Caki2 (cell line): Measurements from ENCODE around the gene DEPDC5. TPM values are rescaled to one million over a fixed set of nuclear protein-coding genes. Genes with fewer than 3 reads are reported as not detected.
"Not testable (repeated sequence)": the region's sequence is repeated elsewhere in the genome, so short reads cannot be mapped to it uniquely, and the experiment has no call there.

Source experiments
- DNase-seq: peaks from one replicate; pipeline ENCODE4 v3.0.0-alpha.2; 2015; ENCODE audit warnings: low read depth
- in situ Hi-C: cut with HindIII; loops from 2 replicates; pipeline ENCODE4 v1.10.0; 2016; ENCODE audit warnings: low sequenced_read_pairs, low pct_unique_long_range_greater_than_20kb, mixed read lengths
- total RNA-seq: library from RNA; depleted of rRNA; stranded (reverse); fragments of >200 nt; shearing (Covaris generic); gene quantifications from 2 replicates; pipeline ENCODE4 v1.2.3, GENCODE V29; 2014; ENCODE audit warnings: low replicate concordance

Gene DEPDC5
- total RNA-seq, 1 experiment from 2014 or later: 7.3 TPM

- DNase-seq: peak; percentile 12
- in situ Hi-C loops: no loop called here
Observed at GRCh38 chr22:31800065-31800464, 46.2 kb downstream of the DEPDC5 start.

- DNase-seq, in situ Hi-C loops: not testable (repeated sequence)
Observed at GRCh38 chr22:31800861-31801260, 47.0 kb downstream of the DEPDC5 start.

DNA sequence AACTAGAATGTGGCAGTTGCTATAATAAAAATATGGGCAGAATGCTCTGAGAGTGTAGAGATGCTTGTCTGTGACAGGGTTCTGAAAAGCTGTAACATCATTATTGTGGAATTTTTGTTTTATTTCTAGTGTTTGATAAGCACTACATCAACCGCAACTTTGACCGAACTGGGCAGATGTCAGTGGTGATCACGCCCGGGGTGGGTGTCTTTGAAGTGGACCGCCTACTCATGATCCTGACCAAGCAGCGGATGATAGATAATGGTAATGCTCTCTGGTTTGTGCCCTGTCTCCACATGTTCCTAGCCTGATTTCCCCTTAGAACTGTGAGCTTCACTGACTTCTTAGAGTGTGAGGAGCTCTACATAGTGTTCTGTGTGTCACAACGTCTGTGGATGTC, 48.8 kb downstream of the DEPDC5 start:
- DNase-seq: no peak
- in situ Hi-C loops: no loop called here

DNA sequence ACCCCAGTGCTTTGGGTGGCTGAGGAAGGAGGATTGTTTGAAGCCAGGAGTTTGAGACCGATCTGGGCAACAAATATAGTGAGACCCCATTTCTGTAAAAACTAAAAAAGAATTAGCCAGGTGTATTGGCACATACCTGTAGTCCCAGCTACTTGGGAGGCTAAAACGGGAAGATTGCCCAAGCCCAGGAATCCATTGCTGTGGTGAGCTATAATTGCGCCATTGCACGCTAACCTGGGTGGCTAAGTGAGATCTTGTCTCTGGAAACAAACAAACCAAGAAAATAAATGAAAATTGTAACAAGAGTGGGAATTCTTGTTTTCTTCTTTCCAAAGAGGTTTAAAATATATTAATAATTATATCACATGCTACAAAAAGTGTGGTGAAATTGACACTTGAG, 52.9 kb downstream of the DEPDC5 start:
- DNase-seq: no peak
- in situ Hi-C loops: no loop called here

DNA sequence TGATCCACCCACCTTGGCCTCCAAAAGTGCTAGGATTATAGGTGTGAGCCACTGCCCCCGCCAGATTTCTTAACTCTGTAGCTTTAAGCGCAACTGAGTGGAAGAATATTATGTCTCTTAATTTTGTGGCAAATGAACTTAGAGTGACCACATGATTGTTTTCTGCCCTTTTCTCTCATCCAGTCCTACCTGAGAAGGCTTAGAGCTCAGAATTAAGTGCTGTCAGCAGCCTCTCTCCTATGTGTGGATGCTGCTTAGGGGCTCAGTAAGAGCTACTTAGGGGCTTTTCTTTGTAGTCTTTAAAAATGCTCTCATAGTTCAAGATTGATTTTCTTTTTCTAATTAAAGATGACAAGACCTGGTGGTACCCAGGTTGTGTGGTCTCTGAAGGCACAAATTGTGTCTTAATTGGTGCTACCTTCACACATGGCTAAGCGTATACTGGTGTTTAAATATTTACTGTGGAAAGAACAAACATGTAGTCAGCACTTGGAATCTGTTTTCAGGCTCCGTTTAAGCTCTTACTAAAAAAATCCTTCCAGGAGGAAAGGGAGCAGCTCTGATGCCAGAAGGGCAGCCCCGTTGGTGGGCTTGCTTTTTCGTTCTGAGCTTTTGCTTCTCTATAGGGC, 59.3 kb downstream of the DEPDC5 start:
- in situ Hi-C loops: no loop called here
- no peak for DNase-seq

GRCh38 chr22:31813898-31814297, 60.1 kb downstream of the DEPDC5 start:
- DNase-seq, in situ Hi-C loops: not testable (repeated sequence)

- in situ Hi-C loops: no loop called here
- DNase-seq: no peak
Observed at GRCh38 chr22:31814942-31815341, 61.1 kb downstream of the DEPDC5 start.

DNA sequence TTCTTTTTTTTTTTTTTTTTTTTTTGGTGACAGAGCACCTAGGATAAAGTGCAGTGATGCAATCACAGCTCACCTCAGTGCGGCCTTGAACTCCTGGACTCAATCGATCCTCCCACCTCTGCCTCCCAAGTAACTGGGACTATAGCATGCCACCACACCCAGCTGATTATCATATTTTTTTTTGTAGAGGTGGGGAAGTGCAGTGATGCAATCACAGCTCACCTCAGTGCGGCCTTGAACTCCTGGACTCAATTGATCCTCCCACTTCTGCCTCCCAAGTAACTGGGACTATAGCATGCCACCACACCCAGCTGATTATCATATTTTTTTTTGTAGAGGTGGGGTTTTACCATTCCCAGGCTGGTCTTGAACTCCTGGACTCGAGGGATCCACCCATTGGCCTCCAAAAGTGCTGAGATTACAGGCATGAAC, 61.6 kb downstream of the DEPDC5 start:
- DNase-seq, in situ Hi-C loops: not testable (repeated sequence)

- in situ Hi-C loops: no loop called here
- no peak for DNase-seq
Observed at GRCh38 chr22:31816750-31817149, 62.9 kb downstream of the DEPDC5 start.

DNA sequence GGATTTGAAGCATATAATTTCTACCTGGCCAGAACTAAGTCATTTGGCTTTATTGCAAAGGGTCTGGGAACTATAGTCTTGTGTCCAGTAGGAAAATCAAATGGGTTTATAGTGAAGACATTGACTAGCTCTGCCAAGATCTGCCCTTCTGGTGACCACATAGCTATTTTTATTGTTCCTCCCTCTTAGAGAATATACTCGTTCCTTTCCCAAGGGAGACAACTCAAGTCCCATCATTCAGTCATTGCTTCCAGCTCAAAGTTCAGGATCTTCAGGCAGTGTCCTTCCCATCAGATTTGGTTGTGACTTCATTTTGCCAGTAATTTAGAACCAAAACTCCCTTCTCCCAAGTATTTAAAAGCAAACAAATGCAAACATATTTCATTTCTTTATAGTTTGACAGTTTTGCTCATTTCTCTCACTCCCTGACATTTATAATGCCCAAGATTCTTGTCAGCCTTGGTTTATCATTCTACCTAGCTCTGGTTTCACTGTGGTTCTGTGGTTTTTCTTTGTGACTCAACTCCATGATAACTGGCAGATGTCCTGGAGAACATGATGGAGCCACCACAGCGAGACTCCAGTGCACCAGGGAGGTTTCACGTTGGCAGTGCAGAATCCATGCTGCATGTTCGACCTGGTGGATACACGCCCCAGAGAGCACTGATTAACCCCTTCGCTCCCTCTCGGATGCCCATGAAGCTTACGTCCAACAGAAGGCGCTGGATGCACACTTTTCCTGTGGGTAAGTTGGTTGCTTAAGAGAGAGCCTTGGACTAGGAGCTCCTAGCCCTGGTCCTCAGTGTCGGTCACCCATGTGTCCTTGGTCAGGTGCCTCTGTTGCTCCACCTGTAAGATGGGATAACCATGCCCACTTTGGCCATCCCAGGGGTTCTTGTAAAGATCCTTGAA, 64.9 kb downstream of the DEPDC5 start:
- no peak for DNase-seq
- in situ Hi-C loops: no loop called here

- DNase-seq: no peak
- in situ Hi-C loops: no loop called here
Observed at GRCh38 chr22:31820655-31821054, 66.8 kb downstream of the DEPDC5 start.

DNA sequence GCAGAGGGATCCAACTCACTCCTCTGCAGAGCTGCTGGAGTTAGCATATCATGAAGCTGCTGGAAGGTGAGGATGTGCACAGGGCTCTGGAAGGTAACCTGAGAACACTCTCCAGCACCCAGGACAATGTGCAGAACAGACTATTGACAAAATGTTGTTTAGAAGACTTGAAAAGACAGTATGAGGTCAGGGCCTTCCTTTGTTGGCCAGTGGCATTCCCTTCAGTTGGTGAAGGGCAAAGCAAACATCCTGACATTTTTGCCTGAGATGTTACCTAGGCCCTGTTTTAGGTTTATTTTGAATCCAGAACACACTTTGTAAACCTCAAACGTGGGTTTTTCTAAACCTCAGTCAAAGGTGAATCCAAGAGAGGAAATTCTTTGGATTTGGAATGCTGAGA, 67.8 kb downstream of the DEPDC5 start:
- in situ Hi-C loops: no loop called here
- DNase-seq: no peak

GRCh38 chr22:31822523-31822922, 68.7 kb downstream of the DEPDC5 start:
- no peak for DNase-seq
- in situ Hi-C loops: no loop called here

DNA sequence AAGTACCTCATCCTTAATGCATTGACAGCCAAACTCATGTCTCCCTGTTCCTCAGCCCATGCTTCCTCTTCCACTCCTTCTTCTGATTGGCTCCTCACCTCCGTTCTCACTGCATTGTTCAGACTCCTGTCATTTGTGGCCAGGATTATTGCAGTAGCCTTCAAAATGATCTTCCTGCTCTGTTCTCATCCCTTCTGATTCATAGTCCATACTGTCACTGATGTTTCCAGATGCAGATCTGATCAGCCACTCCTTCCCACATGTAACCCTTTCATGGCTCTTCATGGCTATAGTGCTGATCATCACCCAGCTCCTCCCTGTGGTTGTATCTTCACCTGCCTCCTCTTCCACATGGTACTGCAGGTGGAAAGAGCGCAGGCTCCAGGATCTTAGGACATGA, 71.7 kb downstream of the DEPDC5 start:
- in situ Hi-C loops: no loop called here
- DNase-seq: no peak

GRCh38 chr22:31826443-31826842, 72.6 kb downstream of the DEPDC5 start:
- in situ Hi-C loops: no loop called here
- no peak for DNase-seq

GRCh38 chr22:31828739-31829138, 74.9 kb downstream of the DEPDC5 start:
- DNase-seq: no peak
- in situ Hi-C loops: no loop called here

GRCh38 chr22:31829505-31829904, 75.7 kb downstream of the DEPDC5 start:
- in situ Hi-C loops: no loop called here

DNA sequence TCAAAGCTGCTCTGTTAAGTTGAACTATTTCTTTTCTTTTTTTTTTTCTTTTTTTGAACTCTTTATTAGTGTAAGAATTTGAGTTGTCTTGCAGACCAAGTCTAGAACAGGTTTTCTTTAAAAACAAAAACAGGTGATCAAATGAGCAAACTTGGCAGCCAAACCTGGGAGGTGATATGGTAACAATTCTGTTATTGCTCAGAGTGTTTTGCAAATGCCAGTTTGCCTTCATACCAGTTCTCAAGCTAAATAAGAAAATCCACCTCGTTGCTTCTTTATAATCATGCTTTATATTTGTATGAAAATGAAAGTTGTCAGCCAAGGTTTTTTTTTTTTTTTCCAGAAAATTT, 76.9 kb downstream of the DEPDC5 start:
- DNase-seq: no peak
- in situ Hi-C loops: no loop called here

More at GRCh38 chr22:31829505-31829904, 75.7 kb downstream of the DEPDC5 start:
- DNase-seq: peak; percentile 87

DNA sequence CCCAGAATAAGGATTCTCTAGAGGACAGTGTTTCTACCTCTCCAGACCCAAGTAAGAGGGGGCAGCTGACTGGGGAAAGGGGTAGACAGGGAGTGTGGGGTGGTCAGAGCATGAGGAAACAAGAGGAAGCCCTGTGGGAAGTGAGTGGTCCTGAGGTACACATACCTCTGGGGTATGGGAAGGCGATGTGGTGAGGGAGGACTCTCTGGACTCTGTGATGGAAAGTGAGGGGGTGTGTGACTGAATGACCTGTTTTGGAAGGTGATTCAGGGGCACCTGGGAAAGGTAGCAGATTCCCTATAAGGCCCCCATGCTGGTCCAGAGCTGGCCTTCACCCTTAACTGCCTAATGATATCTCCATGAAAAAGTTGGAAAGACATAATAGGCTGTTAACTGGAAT, 80.1 kb downstream of the DEPDC5 start:
- in situ Hi-C loops: no loop called here

GRCh38 chr22:31836010-31836409, 82.2 kb downstream of the DEPDC5 start:
- in situ Hi-C loops: no loop called here

More for the DNA sequence above, 80.1 kb downstream of the DEPDC5 start:
- DNase-seq: no peak

More at GRCh38 chr22:31836010-31836409, 82.2 kb downstream of the DEPDC5 start:
- DNase-seq: no peak
